Neural cell (in vitro differentiated cells): ENCODE data around the gene ZNF24. TPM values are rescaled to one million over a fixed set of nuclear protein-coding genes. Genes with fewer than 3 reads are reported as not detected.

Experiments
- H2AFZ ChIP-seq: fragments of 200-600, 300-800 bp; sonication (generic), shearing (Covaris generic); 2 replicates; pipeline ENCODE4 v1.6.0; 2014; ENCODE audit warnings: low read depth, mild to moderate bottlenecking, antibody characterized with exemption, low read length, moderate library complexity
- H3F3A ChIP-seq: fragments of 200-600 bp; shearing (Covaris generic); 2 replicates; pipeline ENCODE4 v1.6.1; 2016; ENCODE audit warnings: mild to moderate bottlenecking, moderate library complexity, mixed read lengths, antibody characterized with exemption, low read length; ENCODE audit not compliant: insufficient read depth, poor library complexity, severe bottlenecking
- H3K27ac ChIP-seq: fragments of 200-600, 300-800 bp; sonication (generic), shearing (Covaris generic); 2 replicates; pipeline ENCODE4 v1.5.1; 2014; ENCODE audit warnings: mild to moderate bottlenecking, low read length, moderate library complexity
- H3K27me3 ChIP-seq: fragments of 300-800, 200-600 bp; sonication (generic), shearing (Covaris generic); 2 replicates; pipeline ENCODE4 v1.6.0; 2014; ENCODE audit warnings: mild to moderate bottlenecking, low read depth, low read length, moderate library complexity; ENCODE audit not compliant: insufficient read depth
- H3K36me3 ChIP-seq: fragments of 300-800, 200-600 bp; sonication (generic), shearing (Covaris generic); 2 replicates; pipeline ENCODE4 v1.5.1; 2014; ENCODE audit warnings: mild to moderate bottlenecking, antibody characterized with exemption, low read length, moderate library complexity; ENCODE audit not compliant: insufficient read depth
- H3K4me2 ChIP-seq: fragments of 300-800, 200-600 bp; sonication (generic), shearing (Covaris generic); 2 replicates; pipeline ENCODE4 v1.6.0; 2014; ENCODE audit warnings: mild to moderate bottlenecking, low read length
- H3K4me3 ChIP-seq: fragments of 300-800, 200-600 bp; sonication (generic), shearing (Covaris generic); 2 replicates; pipeline ENCODE4 v1.5.1; 2014; ENCODE audit warnings: mild to moderate bottlenecking, low read length, moderate library complexity
- H3K79me2 ChIP-seq: fragments of 200-600 bp; shearing (Covaris generic); replicated peaks from 2 replicates; pipeline ENCODE4 v1.6.0; 2014; ENCODE audit warnings: mild to moderate bottlenecking, low read length, moderate library complexity; ENCODE audit not compliant: insufficient read depth
- H3K9ac ChIP-seq: fragments of 300-800, 200-600 bp; sonication (generic), shearing (Covaris generic); 2 replicates; pipeline ENCODE4 v1.6.1; 2016; ENCODE audit warnings: mild to moderate bottlenecking, low read length, mixed read lengths
- H3K9me2 ChIP-seq: fragments of 200-600 bp; shearing (Covaris generic); 2 replicates; pipeline ENCODE4 v1.6.1; 2016; ENCODE audit warnings: mild to moderate bottlenecking, low read length, mixed read lengths; ENCODE audit not compliant: insufficient read depth
- H3K9me3 ChIP-seq: fragments of 200-600, 300-800 bp; sonication (generic), shearing (Covaris generic); 2 replicates; pipeline ENCODE4 v1.6.1; 2016; ENCODE audit warnings: mild to moderate bottlenecking, mixed run types, low read length, moderate library complexity, mixed read lengths
- H4K20me1 ChIP-seq: fragments of 200-600 bp; shearing (Covaris generic); 2 replicates; pipeline ENCODE4 v1.6.1; 2016; ENCODE audit warnings: mild to moderate bottlenecking, mixed run types; ENCODE audit not compliant: insufficient read depth
- CTCF ChIP-seq: fragments of 450-650 bp; IDR thresholded peaks from 2 replicates; pipeline ENCODE4 v1.5.1; 2014; ENCODE audit warnings: antibody characterized with exemption, mild to moderate bottlenecking, moderate library complexity; ENCODE audit not compliant: poor library complexity, severe bottlenecking
- EP300 ChIP-seq: fragments of 450-650 bp; conservative IDR thresholded peaks from 2 replicates; pipeline ENCODE4 v1.6.1; 2014; ENCODE audit warnings: antibody characterized with exemption, mild to moderate bottlenecking, moderate library complexity; ENCODE audit not compliant: poor library complexity, severe bottlenecking
- EZH2 ChIP-seq: fragments of 200-600, 300-800 bp; shearing (Covaris generic), sonication (generic); IDR thresholded peaks from 2 replicates; pipeline ENCODE4 v1.6.1; 2014; ENCODE audit warnings: antibody characterized with exemption, low read length, borderline replicate concordance, mild to moderate bottlenecking; ENCODE audit not compliant: insufficient read depth, poor library complexity, severe bottlenecking
- MXI1 ChIP-seq: fragments of 450-650 bp; conservative IDR thresholded peaks from 2 replicates; pipeline ENCODE4 v1.6.1; 2014; ENCODE audit warnings: antibody characterized with exemption, mild to moderate bottlenecking; ENCODE audit not compliant: poor library complexity, severe bottlenecking
- POLR2AphosphoS5 ChIP-seq: IDR thresholded peaks from 2 replicates; pipeline ENCODE4 v1.6.1; 2012
- RAD21 ChIP-seq: fragments of 450-650 bp; conservative IDR thresholded peaks from 2 replicates; pipeline ENCODE4 v1.6.1; 2014; ENCODE audit warnings: antibody characterized with exemption, mild to moderate bottlenecking, moderate library complexity
- SMC3 ChIP-seq: fragments of 450-650 bp; conservative IDR thresholded peaks from 2 replicates; pipeline ENCODE4 v1.6.1; 2014; ENCODE audit warnings: antibody characterized with exemption, mild to moderate bottlenecking, moderate library complexity; ENCODE audit not compliant: poor library complexity
- TAF1 ChIP-seq: IDR thresholded peaks from 2 replicates; pipeline ENCODE4 v1.6.1; 2012; ENCODE audit warnings: low read depth
- polyA plus RNA-seq: library from polyadenylated mRNA; depleted of rRNA; stranded (reverse); fragments of >200 nt; gene quantifications from 2 replicates; pipeline ENCODE4 v1.2.3, GENCODE V29; 2014
- TF ChIP-seq, protein P1 (sequence below): IDR thresholded peaks from 2 replicates; pipeline ENCODE4 v1.6.1; 2012; ENCODE audit warnings: borderline replicate concordance

ZNF24 gene
- polyA plus RNA-seq, 1 donor from 2014 or later, result 46.3 TPM

GRCh38 chr18:35284841-35285240 is 59.4 kb downstream of the ZNF24 start:
- Histone ChIP-seq H3K9me2 (no peaks in the 10 kb centered on the region), H3K9me3 (peaks cover 4% of the 10 kb centered on the region), H3K27ac (no peak overlapping the region), H3K36me3 (peaks cover 8% of the 10 kb centered on the region), H3K4me2 (no peak overlapping the region), H3K27me3 (no peaks in the 10 kb centered on the region), H3F3A (no peaks in the 10 kb centered on the region), H2AFZ (no peak overlapping the region), H3K4me3 (no peak overlapping the region), H4K20me1 (no peaks in the 10 kb centered on the region), H3K9ac (no peak overlapping the region), H3K79me2 (peaks cover 10% of the 10 kb centered on the region)
- TF ChIP-seq POLR2AphosphoS5, result no peak
- TF ChIP-seq EP300, result no peak
- TF ChIP-seq, protein P1, sequence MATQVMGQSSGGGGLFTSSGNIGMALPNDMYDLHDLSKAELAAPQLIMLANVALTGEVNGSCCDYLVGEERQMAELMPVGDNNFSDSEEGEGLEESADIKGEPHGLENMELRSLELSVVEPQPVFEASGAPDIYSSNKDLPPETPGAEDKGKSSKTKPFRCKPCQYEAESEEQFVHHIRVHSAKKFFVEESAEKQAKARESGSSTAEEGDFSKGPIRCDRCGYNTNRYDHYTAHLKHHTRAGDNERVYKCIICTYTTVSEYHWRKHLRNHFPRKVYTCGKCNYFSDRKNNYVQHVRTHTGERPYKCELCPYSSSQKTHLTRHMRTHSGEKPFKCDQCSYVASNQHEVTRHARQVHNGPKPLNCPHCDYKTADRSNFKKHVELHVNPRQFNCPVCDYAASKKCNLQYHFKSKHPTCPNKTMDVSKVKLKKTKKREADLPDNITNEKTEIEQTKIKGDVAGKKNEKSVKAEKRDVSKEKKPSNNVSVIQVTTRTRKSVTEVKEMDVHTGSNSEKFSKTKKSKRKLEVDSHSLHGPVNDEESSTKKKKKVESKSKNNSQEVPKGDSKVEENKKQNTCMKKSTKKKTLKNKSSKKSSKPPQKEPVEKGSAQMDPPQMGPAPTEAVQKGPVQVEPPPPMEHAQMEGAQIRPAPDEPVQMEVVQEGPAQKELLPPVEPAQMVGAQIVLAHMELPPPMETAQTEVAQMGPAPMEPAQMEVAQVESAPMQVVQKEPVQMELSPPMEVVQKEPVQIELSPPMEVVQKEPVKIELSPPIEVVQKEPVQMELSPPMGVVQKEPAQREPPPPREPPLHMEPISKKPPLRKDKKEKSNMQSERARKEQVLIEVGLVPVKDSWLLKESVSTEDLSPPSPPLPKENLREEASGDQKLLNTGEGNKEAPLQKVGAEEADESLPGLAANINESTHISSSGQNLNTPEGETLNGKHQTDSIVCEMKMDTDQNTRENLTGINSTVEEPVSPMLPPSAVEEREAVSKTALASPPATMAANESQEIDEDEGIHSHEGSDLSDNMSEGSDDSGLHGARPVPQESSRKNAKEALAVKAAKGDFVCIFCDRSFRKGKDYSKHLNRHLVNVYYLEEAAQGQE, result no peak

- Histone ChIP-seq H3K9ac (no peak overlapping the region), H3K4me2 (no peak overlapping the region), H2AFZ (no peak overlapping the region), H3K36me3 (peaks cover 8% of the 10 kb centered on the region), H3K9me2 (no peaks in the 10 kb centered on the region), H3K27me3 (no peaks in the 10 kb centered on the region), H3K4me3 (no peak overlapping the region), H4K20me1 (no peaks in the 10 kb centered on the region), H3K27ac (no peak overlapping the region), H3F3A (no peaks in the 10 kb centered on the region), H3K9me3 (peaks cover 4% of the 10 kb centered on the region), H3K79me2 (peaks cover 4% of the 10 kb centered on the region)
- TF ChIP-seq, protein P1, result no peak
- no peak for TF ChIP-seq MXI1
- no peak for TF ChIP-seq POLR2AphosphoS5
- no peak for TF ChIP-seq RAD21
- TF ChIP-seq CTCF, result no peak
- no peak for TF ChIP-seq SMC3
- TF ChIP-seq EP300, result no peak
- no peak for TF ChIP-seq TAF1
- TF ChIP-seq EZH2, result no peak
Observed at GRCh38 chr18:35283923-35284794, 60.1 kb downstream of the ZNF24 start.
